AG08396 (cell line): ENCODE data around the gene ADCK2.
"Not testable (repeated sequence)": the region's sequence is repeated elsewhere in the genome, so short reads cannot be mapped to it uniquely, and the experiment has no call there.

Experiments used
- DNase-seq: peaks from one replicate; pipeline ENCODE4 v3.0.0; 2012; ENCODE audit warnings: low spot score, mixed read lengths

Gene ADCK2

GRCh38 chr7:140673063-140673773 is 473 bp downstream of the ADCK2 start:
- DNase-seq, result peak; percentile 57

GRCh38 chr7:140673774-140674155 is 1.0 kb downstream of the ADCK2 start:
- DNase-seq, result no peak

- no peak for DNase-seq
Measured at GRCh38 chr7:140674356-140674800, 1.6 kb downstream of the ADCK2 start.

GRCh38 chr7:140674899-140675701 is 2.4 kb downstream of the ADCK2 start:
- peak; percentile 77 for DNase-seq

- DNase-seq, result no peak
Measured at GRCh38 chr7:140675726-140676125, 3.0 kb downstream of the ADCK2 start.

- DNase-seq, result no peak
Measured at GRCh38 chr7:140676306-140676705, 3.6 kb downstream of the ADCK2 start.

- DNase-seq, result not testable (repeated sequence)
Measured at GRCh38 chr7:140676956-140677355, 4.2 kb downstream of the ADCK2 start.

GRCh38 chr7:140677496-140677895 is 4.8 kb downstream of the ADCK2 start:
- no peak for DNase-seq

GRCh38 chr7:140678081-140678815 is 5.5 kb downstream of the ADCK2 start:
- no peak for DNase-seq

- DNase-seq, result no peak
Measured at GRCh38 chr7:140678816-140679130, 6.0 kb downstream of the ADCK2 start.

- no peak for DNase-seq
Measured at GRCh38 chr7:140679186-140679585, 6.4 kb downstream of the ADCK2 start.

GRCh38 chr7:140680886-140681285 is 8.1 kb downstream of the ADCK2 start:
- no peak for DNase-seq

GRCh38 chr7:140681766-140682165 is 9.0 kb downstream of the ADCK2 start:
- DNase-seq, result no peak

GRCh38 chr7:140683657-140684056 is 10.9 kb downstream of the ADCK2 start:
- no peak for DNase-seq

GRCh38 chr7:140684066-140684950 is 11.6 kb downstream of the ADCK2 start:
- DNase-seq, result no peak

GRCh38 chr7:140685407-140686087 is 12.8 kb downstream of the ADCK2 start:
- no peak for DNase-seq

GRCh38 chr7:140686921-140687320 is 14.2 kb downstream of the ADCK2 start:
- no peak for DNase-seq

GRCh38 chr7:140688341-140688740 is 15.6 kb downstream of the ADCK2 start:
- DNase-seq, result no peak

- no peak for DNase-seq
Measured at GRCh38 chr7:140689199-140690152, 16.7 kb downstream of the ADCK2 start.
